HepG2 (cell line): ENCODE results near the gene MAPK11. TPM values are rescaled to one million over a fixed set of nuclear protein-coding genes. Genes with fewer than 3 reads are reported as not detected.

Experiments used
- ATAD3A ChIP-seq: sonication (generic); formaldehyde crosslinking; IDR thresholded peaks from 2 replicates; pipeline ENCODE4 v1.4.0; 2020; ENCODE audit warnings: missing genetic modification reagents
- CHCHD3 ChIP-seq: sonication (generic); formaldehyde crosslinking; IDR thresholded peaks from 2 replicates; pipeline ENCODE4 v1.8.0; 2022; ENCODE audit warnings: mild to moderate bottlenecking, missing genetic modification reagents, moderate library complexity
- IRX3 ChIP-seq: sonication (generic); formaldehyde crosslinking; IDR thresholded peaks from 2 replicates; pipeline ENCODE4 v1.8.1; 2023; ENCODE audit warnings: mild to moderate bottlenecking, low read depth, missing genetic modification reagents, borderline replicate concordance
- ISL2 ChIP-seq: sonication (generic); formaldehyde crosslinking; IDR thresholded peaks from 2 replicates; pipeline ENCODE4 v1.5.0; 2020; ENCODE audit warnings: missing genetic modification reagents
- KAT8 ChIP-seq: IDR thresholded peaks from 2 replicates; pipeline ENCODE4 v1.6.1; 2016; ENCODE audit warnings: missing genetic modification reagents, missing compliant biosample characterization
- MBD4 ChIP-seq: IDR thresholded peaks from 2 replicates; pipeline ENCODE4 v1.6.1; 2012; ENCODE audit warnings: low read length, inconsistent platforms, borderline replicate concordance
- NR1H2 ChIP-seq: sonication (generic); formaldehyde crosslinking; IDR thresholded peaks from 2 replicates; pipeline ENCODE4 v1.8.1; 2022; ENCODE audit warnings: low read depth, missing genetic modification reagents, borderline replicate concordance
- PAX8 ChIP-seq: sonication (generic); formaldehyde crosslinking; IDR thresholded peaks from 2 replicates; pipeline ENCODE4 v1.8.0; 2022; ENCODE audit warnings: mild to moderate bottlenecking, missing genetic modification reagents, borderline replicate concordance
- RXRB ChIP-seq: IDR thresholded peaks from 2 replicates; pipeline ENCODE4 v1.6.1; 2016; ENCODE audit warnings: borderline replicate concordance, missing genetic modification reagents, missing compliant biosample characterization
- SIX4 ChIP-seq: sonication (generic); formaldehyde crosslinking; IDR thresholded peaks from 2 replicates; pipeline ENCODE4 v1.4.0; 2020; ENCODE audit warnings: missing genetic modification reagents
- SNAPC4 ChIP-seq: sonication (generic); formaldehyde crosslinking; IDR thresholded peaks from 2 replicates; pipeline ENCODE4 v1.4.0; 2020; ENCODE audit warnings: mild to moderate bottlenecking, missing genetic modification reagents
- THAP11 ChIP-seq: IDR thresholded peaks from 2 replicates; pipeline ENCODE4 v1.6.1; 2016; ENCODE audit warnings: missing biosample characterization, missing genetic modification reagents
- TMF1 ChIP-seq: sonication (generic); formaldehyde crosslinking; IDR thresholded peaks from 2 replicates; pipeline ENCODE4 v1.8.1; 2022; ENCODE audit warnings: low read depth, missing genetic modification reagents
- ZBTB14 ChIP-seq: sonication (generic); formaldehyde crosslinking; IDR thresholded peaks from 2 replicates; pipeline ENCODE4 v1.4.0; 2020; ENCODE audit warnings: missing genetic modification reagents
- ZBTB2 ChIP-seq: sonication (generic); formaldehyde crosslinking; IDR thresholded peaks from 2 replicates; pipeline ENCODE4 v1.8.0; 2022; ENCODE audit warnings: low read depth, missing genetic modification reagents
- ZBTB34 ChIP-seq: sonication (generic); formaldehyde crosslinking; IDR thresholded peaks from 2 replicates; pipeline ENCODE4 v1.8.0; 2022; ENCODE audit warnings: mild to moderate bottlenecking, missing genetic modification reagents
- ZNF251 ChIP-seq: sonication (generic); formaldehyde crosslinking; IDR thresholded peaks from 2 replicates; pipeline ENCODE4 v1.9.0; 2021; ENCODE audit warnings: mild to moderate bottlenecking, missing genetic modification reagents
- ZNF367 ChIP-seq: sonication (generic); formaldehyde crosslinking; IDR thresholded peaks from 2 replicates; pipeline ENCODE4 v1.4.0; 2020; ENCODE audit warnings: missing genetic modification reagents, borderline replicate concordance
- ZNF567 ChIP-seq: sonication (generic); formaldehyde crosslinking; IDR thresholded peaks from 2 replicates; pipeline ENCODE4 v1.8.1; 2023; ENCODE audit warnings: mild to moderate bottlenecking, missing genetic modification reagents, borderline replicate concordance
- ZNF580 ChIP-seq: IDR thresholded peaks from 2 replicates; pipeline ENCODE4 v1.6.1; 2016; ENCODE audit warnings: low read depth, borderline replicate concordance
- ZNF672 ChIP-seq: sonication (generic); formaldehyde crosslinking; IDR thresholded peaks from 2 replicates; pipeline ENCODE4 v1.8.1; 2022; ENCODE audit warnings: missing genetic modification reagents
- ZNF788 ChIP-seq: sonication (generic); formaldehyde crosslinking; IDR thresholded peaks from 2 replicates; pipeline ENCODE4 v1.5.0; 2020; ENCODE audit warnings: mild to moderate bottlenecking, missing genetic modification reagents, borderline replicate concordance
- polyA plus RNA-seq, 8 experiments: library from polyadenylated mRNA; depleted of rRNA in 3 of 8; stranded (reverse) in 7 of 8; unstranded in 1 of 8; fragments of >200 nt; fragmentation: Illumina TruSeq in 4 of 8; extraction: Trizol in 4 of 8; gene quantifications; 2 replicates each; pipeline versions ENCODE4 v1.2.1 to v1.2.3, GENCODE V29; 2011 to 2016; ENCODE audit warnings: low read depth in 4 of 8, missing spikeins in 1 of 8, mixed read lengths in 1 of 8; ENCODE audit not compliant: insufficient read depth in 1 of 8
- total RNA-seq, 5 experiments: library from RNA; depleted of rRNA; stranded (reverse); fragments of >200 nt; fragmentation: Illumina TruSeq; extraction: Trizol; gene quantifications; 2 replicates each; pipeline ENCODE4 v1.2.3, GENCODE V29; 2016; ENCODE audit warnings: low read depth in 1 of 5

Gene MAPK11
- total and polyA plus RNA-seq, 2 of the 13 experiments (the other 11 are each of a cell fraction or from before 2014, with no cell fraction given) = 0.15 to 0.17 TPM

- TF ChIP-seq NR1H2 (CRISPR knock-in tag) (no peak), ATAD3A (CRISPR knock-in tag) (no peak), ISL2 (no peak), IRX3 (CRISPR knock-in tag) (no peak), ZNF672 (no peak), RXRB (CRISPR knock-in tag) (0 out of 2 replicates have a peak, but pooled peaks have one; percentile 8), THAP11 (CRISPR knock-in tag) (0 out of 2 replicates have a peak, but pooled peaks have one; percentile 18), ZNF367 (CRISPR knock-in tag) (no peak), ZNF251 (CRISPR knock-in tag) (no peak), PAX8 (no peak), ZNF580 (no peak), SNAPC4 (CRISPR knock-in tag) (no peak), SIX4 (CRISPR knock-in tag) (no peak), ZBTB14 (CRISPR knock-in tag) (no peak), CHCHD3 (CRISPR knock-in tag) (0 out of 2 replicates have a peak, but pooled peaks have one; percentile 43), ZNF567 (no peak), TMF1 (CRISPR knock-in tag) (no peak), ZNF788 (CRISPR knock-in tag) (no peak), ZBTB34 (CRISPR knock-in tag) (no peak), KAT8 (no peak), ZBTB2 (CRISPR knock-in tag) (no peak), MBD4 (no peak)
These were observed 35.9 kb upstream of the MAPK11 start (continued) for GRCh38 chr22:50305923-50306566.
